HG03342 (cell line): Measurements from ENCODE around the gene IQCC.

ENCODE experiments used
- ATAC-seq: cut with Tn5 transposase; IDR thresholded peaks from one replicate; pipeline ENCODE4 v1.9.1; 2021; ENCODE audit warnings: mild to moderate bottlenecking, moderate library complexity; ENCODE audit not compliant: unreplicated experiment

Gene IQCC

DNA sequence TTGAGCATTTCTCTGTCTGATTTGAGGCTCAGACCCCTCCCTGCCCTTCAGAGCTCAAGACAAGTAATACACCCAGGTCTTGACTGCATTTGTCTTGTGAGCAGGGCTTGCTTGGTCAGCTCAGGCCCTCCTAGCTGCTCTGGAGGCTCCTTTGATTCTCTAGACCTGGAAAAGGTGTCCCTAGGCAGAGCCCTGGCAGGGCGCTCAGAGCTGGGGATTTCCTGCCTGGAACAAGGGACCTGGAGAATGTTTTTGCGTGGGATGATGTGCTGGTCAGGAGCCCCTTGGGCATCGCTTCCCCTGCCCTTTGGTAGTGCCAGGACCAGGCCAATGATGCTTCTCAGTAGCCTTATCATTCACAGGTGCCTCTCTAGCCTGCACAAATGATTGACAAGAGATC, 9.9 kb upstream of the IQCC start:
- no peak for ATAC-seq

GRCh38 chr1:32195972-32196823, 9.3 kb upstream of the IQCC start:
- no peak for ATAC-seq

- no peak for ATAC-seq
Observed at GRCh38 chr1:32197074-32197473, 8.4 kb upstream of the IQCC start.

DNA sequence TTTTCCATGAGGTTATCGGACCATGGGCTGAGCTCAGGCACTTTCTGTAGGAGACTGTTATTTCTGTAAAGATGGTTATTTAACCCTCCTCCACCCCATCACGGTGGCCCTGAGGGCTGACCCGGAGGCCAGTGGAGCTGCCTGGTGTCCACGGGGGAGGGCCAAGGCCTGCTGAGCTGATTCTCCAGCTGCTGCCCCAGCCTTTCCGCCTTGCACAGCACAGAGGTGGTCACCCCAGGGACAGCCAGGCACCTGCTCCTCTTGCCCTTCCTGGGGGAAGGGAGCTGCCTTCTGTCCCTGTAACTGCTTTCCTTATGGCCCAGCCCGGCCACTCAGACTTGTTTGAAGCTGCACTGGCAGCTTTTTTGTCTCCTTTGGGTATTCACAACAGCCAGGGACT, 7.6 kb upstream of the IQCC start:
- ATAC-seq = no peak

GRCh38 chr1:32198237-32199042, 7.0 kb upstream of the IQCC start:
- no peak for ATAC-seq

DNA sequence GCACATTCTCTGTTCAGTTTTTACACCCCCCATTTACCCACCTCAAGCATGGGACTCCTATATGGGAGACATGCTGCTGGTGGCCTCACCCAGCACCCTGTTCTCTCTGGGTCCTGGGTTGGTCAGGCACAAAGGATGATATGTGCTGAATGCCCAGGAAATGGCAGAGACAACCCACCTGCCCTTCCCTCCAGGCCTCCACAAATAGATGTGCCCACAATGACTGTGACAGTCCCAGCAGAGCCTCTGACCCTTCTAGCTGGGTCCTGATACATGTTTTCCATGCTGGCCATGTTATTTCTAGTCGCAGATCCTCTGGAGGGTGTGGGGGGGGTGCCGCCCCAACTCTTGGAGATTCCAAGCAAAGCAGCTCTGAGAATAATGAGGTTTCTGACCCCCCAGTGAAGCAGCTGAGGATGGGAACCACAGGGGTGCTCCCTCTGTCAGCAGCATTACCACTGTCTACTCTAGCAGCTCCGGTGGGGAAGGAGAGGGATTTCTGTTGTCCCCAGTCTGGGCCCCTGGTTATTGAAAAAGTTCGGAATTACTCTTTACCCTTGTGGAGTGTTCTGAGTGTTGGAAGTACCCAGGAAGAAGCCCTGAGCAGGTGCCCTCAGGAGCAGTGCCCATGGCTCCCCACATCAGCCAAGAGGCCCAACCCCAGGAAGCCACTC, 6.3 kb upstream of the IQCC start:
- ATAC-seq = no peak

DNA sequence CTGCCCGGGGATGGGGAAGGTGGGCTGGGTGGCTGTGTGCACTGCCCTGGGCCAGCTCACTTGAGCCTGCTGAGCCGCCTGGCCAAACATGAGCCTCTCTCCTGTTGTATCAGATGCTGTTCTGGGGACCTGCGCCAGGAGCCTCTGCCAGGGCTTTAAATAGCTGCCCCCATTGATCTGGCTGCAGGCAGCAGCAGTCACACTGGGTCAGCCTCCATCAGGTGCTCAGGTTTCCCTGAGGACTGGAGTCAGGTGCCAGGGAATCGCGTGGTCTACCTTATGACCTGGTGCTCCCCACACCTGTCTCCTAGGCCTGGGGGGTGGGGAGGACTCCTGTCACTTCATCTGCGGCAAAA, 5.8 kb upstream of the IQCC start:
- no peak for ATAC-seq

- no peak for ATAC-seq
Observed at GRCh38 chr1:32200226-32201010, 5.1 kb upstream of the IQCC start, which contains the start of gene CCDC28B. TSS of gene CCDC28B (plus strand) at chr1:32200595. CDS start at chr1:32201936, 1,341 bp downstream.

- ATAC-seq = peak; percentile 33
Observed at GRCh38 chr1:32201011-32201855, 4.2 kb upstream of the IQCC start.

DNA sequence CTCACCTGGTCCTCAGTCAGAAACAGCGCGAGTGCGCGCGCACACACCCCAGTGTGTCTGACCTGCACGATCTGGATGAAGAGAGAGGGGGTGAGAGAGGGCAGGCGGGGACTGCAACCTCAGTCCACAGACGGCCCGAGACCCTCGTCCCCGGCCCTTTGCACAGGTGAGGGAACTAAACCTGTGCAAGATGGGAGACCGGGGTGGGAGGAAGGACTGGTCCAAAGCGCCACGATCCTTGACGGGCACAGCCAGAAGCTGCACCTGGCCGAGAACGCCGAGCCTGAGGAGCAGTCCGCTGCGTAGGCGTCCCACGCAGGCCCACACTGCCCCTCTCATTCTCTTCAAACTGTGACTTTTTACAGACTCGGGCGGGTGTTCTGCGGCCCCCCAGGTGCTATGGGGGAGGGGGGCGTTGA, 519 bp upstream of the IQCC start:
- no peak for ATAC-seq

- no peak for ATAC-seq
Observed at GRCh38 chr1:32208469-32208868, 3.0 kb downstream of the IQCC start.

- ATAC-seq = no peak
Observed at GRCh38 chr1:32208891-32209328, 3.4 kb downstream of the IQCC start, which contains the start of gene DCDC2B. TSS of gene DCDC2B (plus strand) at chr1:32209089. CDS start at chr1:32209094, 5 bp downstream.

- no peak for ATAC-seq
Observed at GRCh38 chr1:32215629-32216480, 10.4 kb downstream of the IQCC start.

GRCh38 chr1:32216566-32216965, 11.1 kb downstream of the IQCC start:
- no peak for ATAC-seq

DNA sequence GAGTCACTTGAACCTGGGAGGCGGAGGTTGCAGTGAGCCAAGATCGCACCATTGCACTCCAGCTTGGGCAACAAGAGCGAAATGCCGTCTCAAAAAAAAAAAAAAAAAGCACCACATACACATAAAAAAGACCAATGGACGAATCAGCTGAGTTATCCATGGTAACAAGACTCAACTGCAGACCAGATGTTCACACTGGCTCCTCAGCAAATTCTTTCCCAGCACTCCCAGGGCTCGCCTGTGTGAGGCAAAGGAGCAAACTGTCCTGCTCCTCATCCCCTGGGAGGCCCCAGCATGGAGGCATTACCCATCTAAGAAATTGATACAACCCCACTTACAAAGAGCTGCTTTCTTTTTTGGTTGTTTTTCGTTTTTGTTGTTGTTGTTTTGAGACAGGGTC, 13.6 kb downstream of the IQCC start:
- ATAC-seq = no peak

GRCh38 chr1:32220746-32221580, 15.5 kb downstream of the IQCC start:
- ATAC-seq = no peak

GRCh38 chr1:32221581-32221979, 16.1 kb downstream of the IQCC start:
- peak; percentile 10 for ATAC-seq
